ENCODE measurements around the gene ZFPL1.
"Not testable (repeated sequence)": the region's sequence is repeated elsewhere in the genome, so short reads cannot be mapped to it uniquely, and the experiment has no call there.

The ZFPL1 gene

GRCh38 chr11:65115361-65116082 is 31.5 kb downstream of the ZFPL1 start:
- no peak for DNase-seq (ENCODE audit: low read depth)

GRCh38 chr11:65116370-65117205 is 32.6 kb downstream of the ZFPL1 start:
- no peak for DNase-seq (ENCODE audit: low read depth)

DNA sequence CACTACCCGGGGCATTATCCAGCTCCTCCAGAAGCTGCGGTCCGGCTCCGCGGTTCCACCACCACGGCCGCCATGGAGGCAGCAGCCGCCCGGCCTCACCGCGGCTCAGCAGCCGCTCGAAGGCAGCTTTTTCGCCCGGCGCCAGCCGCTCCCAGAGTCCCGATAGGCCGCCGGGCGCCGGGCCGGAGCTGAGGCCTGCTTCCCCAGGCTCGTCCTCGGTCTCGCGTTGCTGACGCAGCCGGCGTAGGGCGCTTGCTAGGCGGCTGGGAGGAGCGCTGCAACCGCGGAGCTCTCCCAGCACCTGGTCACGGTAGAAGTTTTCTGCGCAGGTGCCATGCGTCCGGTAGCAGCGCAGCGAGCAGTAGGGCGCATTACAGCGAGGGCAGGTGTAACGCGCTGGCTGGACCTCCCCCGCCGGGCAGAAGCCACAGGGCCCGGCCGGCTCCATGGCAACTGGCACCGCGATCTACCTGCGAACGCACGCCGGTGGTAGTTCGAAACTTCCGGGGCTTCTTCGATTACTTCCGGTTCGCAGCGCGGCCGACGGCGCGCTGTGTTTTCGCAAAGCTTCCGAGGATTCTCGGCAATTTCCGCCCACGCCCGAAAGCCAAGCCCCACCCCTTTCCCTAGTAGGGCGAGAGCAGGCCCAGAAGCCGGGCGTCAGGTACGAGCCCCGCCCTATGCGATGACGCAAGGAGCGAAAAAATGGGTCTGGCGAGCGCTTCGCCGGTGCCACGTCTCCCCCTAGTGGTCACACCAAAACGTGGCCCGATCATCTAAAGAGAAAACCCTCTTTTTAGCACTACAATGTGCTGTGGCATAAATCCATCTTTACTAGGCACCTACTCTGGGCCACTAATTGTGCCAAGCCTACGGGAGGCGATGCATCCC is 33.4 kb downstream of the ZFPL1 start, which contains the start of gene ZNHIT2:
Gene ZNHIT2 (minus strand): TSS at position 496 of the 891 bp plus-strand sequence. CDS start 48 bp downstream, at position 448.
- peak; percentile 100 for DNase-seq (ENCODE audit: low read depth)

DNA sequence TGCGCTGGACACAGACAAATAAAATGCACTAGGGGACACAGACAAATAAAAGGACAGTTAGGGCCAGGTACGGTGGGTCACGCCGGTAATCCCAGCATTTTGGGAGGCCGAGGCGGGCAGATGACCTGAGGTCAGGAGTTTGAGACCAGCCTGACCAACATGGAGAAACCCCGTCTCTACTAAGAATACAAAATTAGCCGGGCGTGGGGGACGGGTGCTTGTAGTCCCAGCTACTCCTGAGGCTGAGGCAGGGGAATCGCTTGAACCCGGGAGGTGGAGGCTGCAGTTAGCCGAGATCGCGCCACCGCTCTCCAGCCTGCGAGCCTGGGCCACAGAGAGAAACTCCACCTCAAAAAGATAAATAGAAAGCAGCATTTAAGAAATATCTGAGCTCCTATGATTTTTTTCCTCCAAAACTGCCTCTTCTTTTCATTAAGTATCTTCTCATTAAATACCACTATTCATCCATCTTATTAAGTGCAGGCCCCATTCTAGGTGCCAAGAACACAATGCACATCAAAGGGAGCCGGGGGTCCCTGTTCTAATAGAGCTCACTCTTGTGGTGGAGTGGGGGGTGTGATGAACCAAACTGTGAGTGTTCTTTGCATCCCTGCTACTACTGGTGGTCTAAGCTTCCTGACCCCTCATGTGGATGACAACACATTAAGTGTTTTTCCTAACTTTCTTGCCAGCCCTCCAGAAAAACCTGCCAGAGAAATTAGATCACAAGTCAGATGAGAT is 34.2 kb downstream of the ZFPL1 start:
- DNase-seq (ENCODE audit: low read depth): no peak

- DNase-seq (ENCODE audit: low read depth): not testable (repeated sequence)
These were observed 35.1 kb downstream of the ZFPL1 start for GRCh38 chr11:65118891-65119669.

DNA sequence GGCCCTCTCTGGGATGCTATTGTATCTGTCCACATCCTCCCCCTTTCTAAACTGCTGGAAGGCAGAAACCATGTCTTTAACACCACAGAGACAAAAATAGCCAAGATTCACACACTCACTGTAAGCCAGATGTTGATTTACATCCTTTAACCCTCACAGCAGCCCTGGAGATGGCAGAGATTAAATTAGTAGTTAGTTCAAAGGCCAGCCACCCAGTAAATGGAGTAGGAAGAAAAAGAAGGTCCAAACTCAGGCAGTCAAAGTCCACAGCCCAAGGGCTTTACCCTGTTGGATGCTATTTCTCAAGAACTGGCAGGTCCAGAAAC is 35.6 kb downstream of the ZFPL1 start:
- DNase-seq (ENCODE audit: low read depth): no peak

- DNase-seq (ENCODE audit: low read depth): no peak
These were observed 36.8 kb downstream of the ZFPL1 start for GRCh38 chr11:65120831-65121230.

- DNase-seq (ENCODE audit: low read depth): no peak
These were observed 37.4 kb downstream of the ZFPL1 start for GRCh38 chr11:65121447-65121864.

GRCh38 chr11:65121865-65122696 is 38.1 kb downstream of the ZFPL1 start, which contains the start of the genes FAU and MRPL49:
TSS of gene FAU (minus strand) at chr11:65122134. CDS start at chr11:65121813, 321 bp downstream.
TSS of gene MRPL49 (plus strand) at chr11:65122321. CDS start at chr11:65122347, 26 bp downstream.
- DNase-seq (ENCODE audit: low read depth): peak; percentile 98

- no peak for DNase-seq (ENCODE audit: low read depth)
These were observed 40.6 kb downstream of the ZFPL1 start for GRCh38 chr11:65124480-65125196.

- DNase-seq (ENCODE audit: low read depth): no peak
These were observed 41.4 kb downstream of the ZFPL1 start for GRCh38 chr11:65125197-65126056.

DNA sequence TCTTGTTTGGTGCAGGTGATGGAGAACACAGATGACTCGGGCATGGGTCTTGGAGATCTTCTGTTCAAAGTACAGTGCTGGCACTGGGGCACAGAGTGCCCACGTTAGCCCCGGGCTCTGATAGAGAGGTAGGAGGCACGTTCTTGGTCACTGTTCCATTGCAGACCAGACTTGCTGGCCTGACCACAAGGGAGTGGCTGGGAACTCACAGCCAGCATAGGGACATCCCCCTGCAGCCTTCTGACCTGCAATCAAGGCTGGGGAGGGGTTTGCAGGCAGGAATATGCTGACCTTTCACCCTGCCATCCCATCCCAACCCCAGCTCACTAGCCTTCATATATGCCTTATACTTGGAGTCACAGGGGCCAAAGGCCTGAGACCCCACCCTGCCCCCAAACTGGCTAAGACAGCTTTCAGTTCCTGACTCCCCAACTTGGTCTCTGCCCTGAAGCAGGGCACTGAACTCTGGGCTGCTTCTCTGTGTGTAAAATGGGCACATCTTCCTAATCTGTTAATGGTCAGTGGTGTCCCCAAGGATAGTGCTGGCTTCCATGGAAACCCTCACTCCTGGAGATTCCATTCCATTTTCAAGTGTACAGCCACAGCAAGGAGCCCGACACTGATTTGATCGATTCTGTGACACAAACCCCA is 42.7 kb downstream of the ZFPL1 start:
- DNase-seq (ENCODE audit: low read depth): no peak

- no peak for DNase-seq (ENCODE audit: low read depth)
These were observed 43.6 kb downstream of the ZFPL1 start for GRCh38 chr11:65127473-65128181.

GRCh38 chr11:65128182-65129145 is 44.4 kb downstream of the ZFPL1 start:
- no peak for DNase-seq (ENCODE audit: low read depth)

- no peak for DNase-seq (ENCODE audit: low read depth)
These were observed 45.8 kb downstream of the ZFPL1 start for GRCh38 chr11:65129649-65130441.

All from stimulated activated CD8-positive, alpha-beta memory T cell treated with anti-CD3 and anti-CD28 coated beads, Interleukin-15, amount 100 ng/mL, for 1 hour (primary cell).